ENCODE results near the gene ATP6V1D.

Gene ATP6V1D

GRCh38 chr14:67395086-67395875 lies 35.7 kb upstream of the ATP6V1D start:
- no peak for DNase-seq (ENCODE audit: low spot score)
- TF ChIP-seq, protein P1, sequence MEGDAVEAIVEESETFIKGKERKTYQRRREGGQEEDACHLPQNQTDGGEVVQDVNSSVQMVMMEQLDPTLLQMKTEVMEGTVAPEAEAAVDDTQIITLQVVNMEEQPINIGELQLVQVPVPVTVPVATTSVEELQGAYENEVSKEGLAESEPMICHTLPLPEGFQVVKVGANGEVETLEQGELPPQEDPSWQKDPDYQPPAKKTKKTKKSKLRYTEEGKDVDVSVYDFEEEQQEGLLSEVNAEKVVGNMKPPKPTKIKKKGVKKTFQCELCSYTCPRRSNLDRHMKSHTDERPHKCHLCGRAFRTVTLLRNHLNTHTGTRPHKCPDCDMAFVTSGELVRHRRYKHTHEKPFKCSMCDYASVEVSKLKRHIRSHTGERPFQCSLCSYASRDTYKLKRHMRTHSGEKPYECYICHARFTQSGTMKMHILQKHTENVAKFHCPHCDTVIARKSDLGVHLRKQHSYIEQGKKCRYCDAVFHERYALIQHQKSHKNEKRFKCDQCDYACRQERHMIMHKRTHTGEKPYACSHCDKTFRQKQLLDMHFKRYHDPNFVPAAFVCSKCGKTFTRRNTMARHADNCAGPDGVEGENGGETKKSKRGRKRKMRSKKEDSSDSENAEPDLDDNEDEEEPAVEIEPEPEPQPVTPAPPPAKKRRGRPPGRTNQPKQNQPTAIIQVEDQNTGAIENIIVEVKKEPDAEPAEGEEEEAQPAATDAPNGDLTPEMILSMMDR (IDR thresholded peaks at IDR 0.05): no peak

GRCh38 chr14:67393689-67394088 lies 34.1 kb upstream of the ATP6V1D start:
- H3K27ac ChIP-seq: no peak overlapping the region
- no peak overlapping the region for H3K4me3 ChIP-seq
- TF ChIP-seq, protein P1 (IDR thresholded peaks at IDR 0.05): no peak
- no peak for DNase-seq (ENCODE audit: low spot score)

More at GRCh38 chr14:67395086-67395875, 35.7 kb upstream of the ATP6V1D start:
- Histone ChIP-seq H3K27ac (no peak overlapping the region), H3K4me3 (no peak overlapping the region)

DNA sequence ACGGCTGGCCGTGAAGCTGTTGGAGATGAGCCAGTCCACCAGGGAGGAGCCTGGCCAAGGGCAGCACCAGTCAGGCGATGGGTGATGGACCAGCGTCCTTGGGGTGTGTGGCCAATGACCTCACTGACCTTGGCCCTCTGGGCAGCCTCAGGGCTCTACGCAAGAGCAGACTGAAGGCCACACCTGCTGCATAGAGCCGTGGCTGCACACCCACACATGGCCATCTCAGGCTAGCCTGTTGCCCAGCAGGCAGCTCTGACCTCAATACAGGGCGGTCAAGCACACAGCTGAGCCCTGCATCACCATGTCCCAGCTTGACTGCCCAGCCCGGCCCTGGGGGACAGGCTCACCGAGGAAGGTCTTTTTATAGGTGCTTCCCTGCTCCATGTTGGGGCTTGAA lies 33.2 kb upstream of the ATP6V1D start:
- Histone ChIP-seq H3K4me3 (no peak overlapping the region), H3K27ac (no peak overlapping the region)
- no peak for DNase-seq (ENCODE audit: low spot score)
- TF ChIP-seq, protein P1 (IDR thresholded peaks at IDR 0.05): no peak

- DNase-seq (ENCODE audit: low spot score): no peak
- TF ChIP-seq, protein P1 (IDR thresholded peaks at IDR 0.05): no peak
- no peak overlapping the region for H3K27ac ChIP-seq
- no peak overlapping the region for H3K4me3 ChIP-seq
Observed at GRCh38 chr14:67392123-67392522, 32.5 kb upstream of the ATP6V1D start.

GRCh38 chr14:67391268-67391667 lies 31.7 kb upstream of the ATP6V1D start:
- no peak overlapping the region for H3K4me3 ChIP-seq
- TF ChIP-seq, protein P1 (IDR thresholded peaks at IDR 0.05): no peak
- DNase-seq (ENCODE audit: low spot score): no peak
- no peak overlapping the region for H3K27ac ChIP-seq

- TF ChIP-seq, protein P1 (IDR thresholded peaks at IDR 0.05): no peak
- no peak for DNase-seq (ENCODE audit: low spot score)
- no peak overlapping the region for H3K4me3 ChIP-seq
- H3K27ac ChIP-seq: no peak overlapping the region
Observed at GRCh38 chr14:67389811-67390534, 30.4 kb upstream of the ATP6V1D start.

Data from coronary artery (tissue), 2 donors.